K562 (cell line): ENCODE measurements around the gene SCYL1. TPM values are rescaled to one million over a fixed set of nuclear protein-coding genes. Genes with fewer than 3 reads are reported as not detected.

Experiments
- ERF ChIP-seq: fragments of 450-650 bp; formaldehyde crosslinking; IDR thresholded peaks from 2 replicates; pipeline ENCODE4 v1.4.0; 2020; ENCODE audit warnings: mild to moderate bottlenecking, mixed read lengths
- HSF4 ChIP-seq: fragments of 250-450 bp; sonication (Bioruptor Pico); IDR thresholded peaks from 2 replicates; pipeline ENCODE4 v2.1.2; 2022; ENCODE audit warnings: mild to moderate bottlenecking, moderate library complexity, borderline replicate concordance
- NONO ChIP-seq, 2 experiments: fragments of 200-400 bp in 1 of 2; fragments of 450-650 bp in 1 of 2; formaldehyde crosslinking in 1 of 2; IDR thresholded peaks; 2 replicates each; pipeline ENCODE4 v1.6.1; 2017; ENCODE audit warnings: low read depth in 2 of 2, mild to moderate bottlenecking in 2 of 2, moderate library complexity in 2 of 2, low read length in 1 of 2
- TEAD1 ChIP-seq, 2 experiments: fragments of 450-650 bp in 1 of 2; sonication (generic) in 1 of 2; formaldehyde crosslinking; IDR thresholded peaks; 2 replicates each; pipeline versions ENCODE4 v1.4.0 to v1.8.0; 2020 to 2022; ENCODE audit warnings: mild to moderate bottlenecking in 2 of 2, missing genetic modification reagents in 1 of 2
- YY1 ChIP-seq, 3 experiments: IDR thresholded peaks; 2 replicates each; pipeline ENCODE4 v1.6.1; 2011; ENCODE audit warnings: low read length in 2 of 3, mild to moderate bottlenecking in 2 of 3, moderate library complexity in 2 of 3, borderline replicate concordance in 1 of 3, control low read depth in 1 of 3, low read depth in 1 of 3; ENCODE audit not compliant: insufficient read depth in 3 of 3, insufficient replicate concordance in 2 of 3, control insufficient read depth in 1 of 3, insufficient read length in 1 of 3; ENCODE audit errors: extremely low read depth in 1 of 3
- ZBTB1 ChIP-seq: sonication (generic); formaldehyde crosslinking; IDR thresholded peaks from 2 replicates; pipeline ENCODE4 v1.8.1; 2023; ENCODE audit warnings: missing genetic modification reagents, low read depth, mild to moderate bottlenecking, borderline replicate concordance
- polyA plus RNA-seq, 8 experiments: library from polyadenylated mRNA; depleted of rRNA in 4 of 8; stranded (reverse) in 5 of 8; unstranded in 3 of 8; fragments of >200 nt; fragmentation: Nextera tagmentation in 2 of 8; fragmentation: Illumina TruSeq in 1 of 8; extraction: Ambion mirVana in 2 of 8; extraction: Trizol in 1 of 8; gene quantifications; 2 replicates each; pipeline versions ENCODE4 v1.2.1 to v1.2.3, GENCODE V29; 2011 to 2014; ENCODE audit warnings: inconsistent platforms in 1 of 8, missing spikeins in 1 of 8
- total RNA-seq, 7 experiments: library from RNA; depleted of rRNA in 6 of 7; stranded (reverse); fragments of >200 nt in 6 of 7; fragmentation: Illumina TruSeq in 2 of 7; extraction: Trizol in 2 of 7; gene quantifications; 2 replicates each; pipeline versions ENCODE4 v1.2.1 to v1.2.3, GENCODE V29; 2011 to 2021; ENCODE audit warnings: low replicate concordance in 1 of 7
- TF ChIP-seq, protein P1 (sequence below): fragments of 250-450 bp; sonication (Bioruptor Pico); IDR thresholded peaks from 2 replicates; pipeline ENCODE4 v1.4.0; 2020; ENCODE audit warnings: borderline replicate concordance
- TF ChIP-seq, protein P2 (sequence below), 2 experiments: fragments of 450-650 bp; IDR thresholded peaks; 2 replicates each; pipeline ENCODE4 v1.6.1; 2016; ENCODE audit warnings: mild to moderate bottlenecking in 2 of 2, borderline replicate concordance in 1 of 2, low read depth in 1 of 2, moderate library complexity in 1 of 2
- TF ChIP-seq, protein P3 (sequence below): fragments of 450-650 bp; formaldehyde crosslinking; IDR thresholded peaks from 2 replicates; pipeline ENCODE4 v1.4.0; 2022; ENCODE audit warnings: missing genetic modification characterization
- TF ChIP-seq, protein P4 (sequence below): fragments of 250-450 bp; sonication (Bioruptor Pico); IDR thresholded peaks from 2 replicates; pipeline ENCODE4 v1.5.0; 2022; ENCODE audit warnings: mild to moderate bottlenecking

The SCYL1 gene
- total and polyA plus RNA-seq, 9 of the 15 experiments (the other 6 are each of a cell fraction or from before 2014, with no cell fraction given), result 1.9 to 145 (median 57.6) TPM

DNA sequence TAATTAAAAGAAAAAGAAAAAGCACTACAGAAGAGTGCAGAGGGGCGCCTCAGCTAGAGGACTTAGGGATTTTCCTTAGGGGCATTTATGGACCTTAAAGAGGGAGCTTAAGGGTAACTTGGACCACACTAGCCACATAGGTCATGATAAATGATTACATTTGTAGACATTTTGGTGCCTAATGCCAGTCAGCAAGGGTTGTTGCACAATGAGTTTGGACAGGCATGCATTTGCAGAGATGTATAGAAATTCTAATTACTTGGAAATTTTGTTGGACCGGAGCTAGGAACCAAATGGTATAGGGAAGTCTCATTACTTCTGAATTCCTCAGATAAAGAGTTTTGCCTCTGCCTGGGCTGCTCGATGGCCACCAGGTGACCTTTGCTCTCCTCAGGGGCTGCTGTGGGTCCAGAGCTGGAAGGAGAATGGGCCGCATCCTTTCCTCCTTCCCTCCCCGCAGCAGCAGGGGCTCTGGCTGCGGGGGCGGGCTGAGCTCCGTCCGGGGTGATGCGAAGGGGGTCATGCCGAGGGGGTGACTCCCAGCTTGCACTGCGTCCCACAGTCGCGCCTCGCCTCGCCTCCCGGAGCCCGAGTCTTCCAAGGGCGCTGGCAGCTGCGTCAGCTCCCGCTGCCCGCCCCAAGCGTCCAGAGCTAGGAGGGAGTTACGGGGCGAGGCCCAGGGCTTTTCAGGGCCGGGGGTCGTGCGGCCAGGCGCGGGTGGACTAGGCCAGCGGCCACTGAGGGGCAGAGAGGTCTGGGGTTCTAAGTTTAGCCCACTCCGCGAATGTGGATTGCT lies 46.3 kb upstream of the SCYL1 start (continued):
- TF ChIP-seq, protein P1, sequence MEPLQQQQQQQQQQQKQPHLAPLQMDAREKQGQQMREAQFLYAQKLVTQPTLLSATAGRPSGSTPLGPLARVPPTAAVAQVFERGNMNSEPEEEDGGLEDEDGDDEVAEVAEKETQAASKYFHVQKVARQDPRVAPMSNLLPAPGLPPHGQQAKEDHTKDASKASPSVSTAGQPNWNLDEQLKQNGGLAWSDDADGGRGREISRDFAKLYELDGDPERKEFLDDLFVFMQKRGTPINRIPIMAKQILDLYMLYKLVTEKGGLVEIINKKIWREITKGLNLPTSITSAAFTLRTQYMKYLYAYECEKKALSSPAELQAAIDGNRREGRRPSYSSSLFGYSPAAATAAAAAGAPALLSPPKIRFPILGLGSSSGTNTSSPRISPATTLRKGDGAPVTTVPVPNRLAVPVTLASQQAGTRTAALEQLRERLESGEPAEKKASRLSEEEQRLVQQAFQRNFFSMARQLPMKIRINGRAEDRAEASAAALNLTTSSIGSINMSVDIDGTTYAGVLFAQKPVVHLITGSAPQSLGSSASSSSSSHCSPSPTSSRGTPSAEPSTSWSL (CRISPR knock-in tag), result no peak
- TF ChIP-seq, protein P2, sequence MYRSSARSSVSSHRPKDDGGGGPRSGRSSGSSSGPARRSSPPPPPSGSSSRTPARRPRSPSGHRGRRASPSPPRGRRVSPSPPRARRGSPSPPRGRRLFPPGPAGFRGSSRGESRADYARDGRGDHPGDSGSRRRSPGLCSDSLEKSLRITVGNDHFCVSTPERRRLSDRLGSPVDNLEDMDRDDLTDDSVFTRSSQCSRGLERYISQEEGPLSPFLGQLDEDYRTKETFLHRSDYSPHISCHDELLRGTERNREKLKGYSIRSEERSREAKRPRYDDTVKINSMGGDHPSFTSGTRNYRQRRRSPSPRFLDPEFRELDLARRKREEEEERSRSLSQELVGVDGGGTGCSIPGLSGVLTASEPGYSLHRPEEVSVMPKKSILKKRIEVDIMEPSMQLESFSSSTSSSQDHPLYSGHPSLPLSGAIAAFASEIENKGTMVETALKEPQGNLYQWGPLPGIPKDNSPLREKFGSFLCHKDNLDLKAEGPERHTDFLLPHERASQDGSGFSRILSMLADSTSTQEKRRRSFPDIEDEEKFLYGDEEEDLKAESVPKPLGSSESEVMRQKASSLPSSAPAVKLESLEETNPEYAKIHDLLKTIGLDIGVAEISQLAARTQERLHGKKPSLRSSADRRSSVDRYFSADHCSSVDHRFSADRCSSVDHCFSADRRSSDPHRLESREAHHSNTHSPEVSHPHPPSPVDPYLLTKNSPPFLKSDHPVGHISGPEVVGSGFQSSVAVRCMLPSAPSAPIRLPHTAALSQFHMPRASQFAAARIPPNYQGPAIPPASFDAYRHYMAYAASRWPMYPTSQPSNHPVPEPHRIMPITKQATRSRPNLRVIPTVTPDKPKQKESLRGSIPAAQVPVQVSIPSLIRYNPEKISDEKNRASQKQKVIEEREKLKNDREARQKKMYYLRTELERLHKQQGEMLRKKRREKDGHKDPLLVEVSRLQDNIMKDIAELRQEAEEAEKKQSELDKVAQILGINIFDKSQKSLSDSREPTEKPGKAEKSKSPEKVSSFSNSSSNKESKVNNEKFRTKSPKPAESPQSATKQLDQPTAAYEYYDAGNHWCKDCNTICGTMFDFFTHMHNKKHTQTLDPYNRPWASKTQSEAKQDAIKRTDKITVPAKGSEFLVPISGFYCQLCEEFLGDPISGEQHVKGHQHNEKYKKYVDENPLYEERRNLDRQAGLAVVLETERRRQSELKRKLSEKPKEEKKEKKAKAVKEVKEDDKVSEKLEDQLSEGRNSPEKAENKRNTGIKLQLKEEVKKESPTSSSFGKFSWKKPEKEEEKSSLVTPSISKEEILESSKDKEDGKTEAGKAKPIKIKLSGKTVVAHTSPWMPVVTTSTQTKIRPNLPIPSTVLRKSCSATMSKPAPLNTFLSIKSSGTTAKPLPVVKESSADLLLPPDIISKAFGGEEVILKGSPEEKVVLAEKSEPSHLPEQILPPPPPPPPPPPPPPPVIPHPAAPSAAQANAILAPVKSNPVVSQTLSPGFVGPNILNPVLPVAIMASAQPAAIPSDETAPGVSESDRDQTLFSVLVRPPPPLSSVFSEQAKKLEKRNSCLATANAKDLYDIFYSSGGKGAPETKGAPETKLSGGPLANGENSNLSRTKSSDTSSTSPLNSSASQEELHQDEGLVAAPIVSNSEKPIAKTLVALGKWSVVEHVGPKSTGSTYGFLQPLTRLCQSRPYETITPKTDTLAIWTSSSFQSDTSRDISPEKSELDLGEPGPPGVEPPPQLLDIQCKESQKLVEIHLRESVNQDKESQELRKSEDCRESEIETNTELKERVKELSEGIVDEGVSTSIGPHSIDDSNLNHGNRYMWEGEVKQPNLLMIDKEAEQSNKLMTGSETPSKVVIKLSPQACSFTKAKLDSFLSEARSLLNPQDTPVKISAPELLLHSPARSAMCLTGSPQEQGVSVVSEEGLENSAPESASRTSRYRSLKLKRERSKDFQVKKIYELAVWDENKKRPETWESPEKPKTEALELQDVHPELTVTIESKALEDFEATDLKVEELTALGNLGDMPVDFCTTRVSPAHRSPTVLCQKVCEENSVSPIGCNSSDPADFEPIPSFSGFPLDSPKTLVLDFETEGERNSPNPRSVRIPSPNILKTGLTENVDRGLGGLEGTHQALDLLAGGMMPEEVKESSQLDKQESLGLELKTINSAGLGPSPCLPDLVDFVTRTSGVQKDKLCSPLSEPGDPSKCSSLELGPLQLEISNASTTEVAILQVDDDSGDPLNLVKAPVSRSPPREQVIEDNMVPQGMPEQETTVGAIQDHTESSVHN (IDR thresholded peaks at IDR 0.05; ENCODE audit: borderline replicate concordance in 1 of 2, low read depth in 1 of 2), result no peak
- TF ChIP-seq NONO (IDR thresholded peaks at IDR 0.05; ENCODE audit: low read depth in 2 of 2, low read length in 1 of 2) (0 out of 4 replicates have a peak, but pooled peaks of 1 of the 2 experiments have one; percentile 15), YY1 (IDR thresholded peaks at IDR 0.05; ENCODE audit: borderline replicate concordance in 1 of 3, control insufficient read depth in 1 of 3, extremely low read depth in 1 of 3, insufficient read depth in 3 of 3, insufficient read length in 1 of 3, insufficient replicate concordance in 2 of 3, low read depth in 1 of 3, low read length in 2 of 3) (peak in 2 of 3 experiments; percentile 39 to 58), TEAD1 (CRISPR knock-in tag; IDR thresholded peaks at IDR 0.05) (peak in 1 of 2 experiments; percentile 40; a peak in 1 of 4 replicates), HSF4 (peak; percentile 79), ERF (0 out of 2 replicates have a peak, but pooled peaks have one; percentile 63), ZBTB1 (CRISPR knock-in tag) (peak; percentile 53; the same call in 1 of the 2 replicates)
- TF ChIP-seq, protein P3, sequence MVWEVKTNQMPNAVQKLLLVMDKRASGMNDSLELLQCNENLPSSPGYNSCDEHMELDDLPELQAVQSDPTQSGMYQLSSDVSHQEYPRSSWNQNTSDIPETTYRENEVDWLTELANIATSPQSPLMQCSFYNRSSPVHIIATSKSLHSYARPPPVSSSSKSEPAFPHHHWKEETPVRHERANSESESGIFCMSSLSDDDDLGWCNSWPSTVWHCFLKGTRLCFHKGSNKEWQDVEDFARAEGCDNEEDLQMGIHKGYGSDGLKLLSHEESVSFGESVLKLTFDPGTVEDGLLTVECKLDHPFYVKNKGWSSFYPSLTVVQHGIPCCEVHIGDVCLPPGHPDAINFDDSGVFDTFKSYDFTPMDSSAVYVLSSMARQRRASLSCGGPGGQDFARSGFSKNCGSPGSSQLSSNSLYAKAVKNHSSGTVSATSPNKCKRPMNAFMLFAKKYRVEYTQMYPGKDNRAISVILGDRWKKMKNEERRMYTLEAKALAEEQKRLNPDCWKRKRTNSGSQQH, result no peak
- TF ChIP-seq, protein P4, sequence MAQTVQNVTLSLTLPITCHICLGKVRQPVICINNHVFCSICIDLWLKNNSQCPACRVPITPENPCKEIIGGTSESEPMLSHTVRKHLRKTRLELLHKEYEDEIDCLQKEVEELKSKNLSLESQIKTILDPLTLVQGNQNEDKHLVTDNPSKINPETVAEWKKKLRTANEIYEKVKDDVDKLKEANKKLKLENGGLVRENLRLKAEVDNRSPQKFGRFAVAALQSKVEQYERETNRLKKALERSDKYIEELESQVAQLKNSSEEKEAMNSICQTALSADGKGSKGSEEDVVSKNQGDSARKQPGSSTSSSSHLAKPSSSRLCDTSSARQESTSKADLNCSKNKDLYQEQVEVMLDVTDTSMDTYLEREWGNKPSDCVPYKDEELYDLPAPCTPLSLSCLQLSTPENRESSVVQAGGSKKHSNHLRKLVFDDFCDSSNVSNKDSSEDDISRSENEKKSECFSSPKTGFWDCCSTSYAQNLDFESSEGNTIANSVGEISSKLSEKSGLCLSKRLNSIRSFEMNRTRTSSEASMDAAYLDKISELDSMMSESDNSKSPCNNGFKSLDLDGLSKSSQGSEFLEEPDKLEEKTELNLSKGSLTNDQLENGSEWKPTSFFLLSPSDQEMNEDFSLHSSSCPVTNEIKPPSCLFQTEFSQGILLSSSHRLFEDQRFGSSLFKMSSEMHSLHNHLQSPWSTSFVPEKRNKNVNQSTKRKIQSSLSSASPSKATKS (CRISPR knock-in tag), result no peak
